Measurements from ENCODE around the gene GPC6.

GPC6 gene

DNA sequence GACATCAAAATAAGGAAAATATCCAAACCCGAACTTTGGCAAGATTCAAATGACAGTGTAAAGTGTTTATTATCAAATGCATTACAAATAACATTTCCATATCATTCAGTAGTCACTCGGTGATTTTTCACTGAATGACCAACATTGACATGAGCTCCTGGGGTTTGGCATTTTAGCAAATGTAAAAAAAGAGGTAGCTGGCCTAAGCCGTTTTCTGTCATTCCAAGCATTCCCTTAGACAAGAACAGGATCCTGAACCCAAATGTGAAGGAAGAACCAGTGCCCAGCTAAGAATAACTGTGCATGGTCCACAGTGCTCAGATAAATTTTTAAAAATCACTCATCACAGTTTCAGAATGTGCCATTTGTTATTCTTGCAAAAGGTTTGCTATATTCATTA is 327.9 kb downstream of the GPC6 start:
- Histone ChIP-seq H3K4me3 (replicated peaks; ENCODE audit: insufficient read depth, low read length) (no peak overlapping the region), H3K27me3 (ENCODE audit: insufficient read depth, poor library complexity, severe bottlenecking) (no peaks in the 10 kb centered on the region), H3K27ac (replicated peaks) (no peak overlapping the region)
- DNase-seq (ENCODE audit: low read depth in 1 of 2, low spot score in 1 of 2) = no peak
- TF ChIP-seq, protein P1, sequence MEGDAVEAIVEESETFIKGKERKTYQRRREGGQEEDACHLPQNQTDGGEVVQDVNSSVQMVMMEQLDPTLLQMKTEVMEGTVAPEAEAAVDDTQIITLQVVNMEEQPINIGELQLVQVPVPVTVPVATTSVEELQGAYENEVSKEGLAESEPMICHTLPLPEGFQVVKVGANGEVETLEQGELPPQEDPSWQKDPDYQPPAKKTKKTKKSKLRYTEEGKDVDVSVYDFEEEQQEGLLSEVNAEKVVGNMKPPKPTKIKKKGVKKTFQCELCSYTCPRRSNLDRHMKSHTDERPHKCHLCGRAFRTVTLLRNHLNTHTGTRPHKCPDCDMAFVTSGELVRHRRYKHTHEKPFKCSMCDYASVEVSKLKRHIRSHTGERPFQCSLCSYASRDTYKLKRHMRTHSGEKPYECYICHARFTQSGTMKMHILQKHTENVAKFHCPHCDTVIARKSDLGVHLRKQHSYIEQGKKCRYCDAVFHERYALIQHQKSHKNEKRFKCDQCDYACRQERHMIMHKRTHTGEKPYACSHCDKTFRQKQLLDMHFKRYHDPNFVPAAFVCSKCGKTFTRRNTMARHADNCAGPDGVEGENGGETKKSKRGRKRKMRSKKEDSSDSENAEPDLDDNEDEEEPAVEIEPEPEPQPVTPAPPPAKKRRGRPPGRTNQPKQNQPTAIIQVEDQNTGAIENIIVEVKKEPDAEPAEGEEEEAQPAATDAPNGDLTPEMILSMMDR (IDR thresholded peaks at IDR 0.05; ENCODE audit: insufficient read depth, low read length) = no peak
- TF ChIP-seq GABPA (IDR thresholded peaks at IDR 0.05; ENCODE audit: low read depth) (no peak), POLR2AphosphoS5 (IDR thresholded peaks at IDR 0.05; ENCODE audit: low read depth) (no peak), SPI1 (IDR thresholded peaks at IDR 0.05; ENCODE audit: borderline replicate concordance, low read depth) (no peak)
- TF ChIP-seq, protein P2, sequence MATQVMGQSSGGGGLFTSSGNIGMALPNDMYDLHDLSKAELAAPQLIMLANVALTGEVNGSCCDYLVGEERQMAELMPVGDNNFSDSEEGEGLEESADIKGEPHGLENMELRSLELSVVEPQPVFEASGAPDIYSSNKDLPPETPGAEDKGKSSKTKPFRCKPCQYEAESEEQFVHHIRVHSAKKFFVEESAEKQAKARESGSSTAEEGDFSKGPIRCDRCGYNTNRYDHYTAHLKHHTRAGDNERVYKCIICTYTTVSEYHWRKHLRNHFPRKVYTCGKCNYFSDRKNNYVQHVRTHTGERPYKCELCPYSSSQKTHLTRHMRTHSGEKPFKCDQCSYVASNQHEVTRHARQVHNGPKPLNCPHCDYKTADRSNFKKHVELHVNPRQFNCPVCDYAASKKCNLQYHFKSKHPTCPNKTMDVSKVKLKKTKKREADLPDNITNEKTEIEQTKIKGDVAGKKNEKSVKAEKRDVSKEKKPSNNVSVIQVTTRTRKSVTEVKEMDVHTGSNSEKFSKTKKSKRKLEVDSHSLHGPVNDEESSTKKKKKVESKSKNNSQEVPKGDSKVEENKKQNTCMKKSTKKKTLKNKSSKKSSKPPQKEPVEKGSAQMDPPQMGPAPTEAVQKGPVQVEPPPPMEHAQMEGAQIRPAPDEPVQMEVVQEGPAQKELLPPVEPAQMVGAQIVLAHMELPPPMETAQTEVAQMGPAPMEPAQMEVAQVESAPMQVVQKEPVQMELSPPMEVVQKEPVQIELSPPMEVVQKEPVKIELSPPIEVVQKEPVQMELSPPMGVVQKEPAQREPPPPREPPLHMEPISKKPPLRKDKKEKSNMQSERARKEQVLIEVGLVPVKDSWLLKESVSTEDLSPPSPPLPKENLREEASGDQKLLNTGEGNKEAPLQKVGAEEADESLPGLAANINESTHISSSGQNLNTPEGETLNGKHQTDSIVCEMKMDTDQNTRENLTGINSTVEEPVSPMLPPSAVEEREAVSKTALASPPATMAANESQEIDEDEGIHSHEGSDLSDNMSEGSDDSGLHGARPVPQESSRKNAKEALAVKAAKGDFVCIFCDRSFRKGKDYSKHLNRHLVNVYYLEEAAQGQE (IDR thresholded peaks at IDR 0.05; ENCODE audit: insufficient replicate concordance, low read depth) = no peak

DNA sequence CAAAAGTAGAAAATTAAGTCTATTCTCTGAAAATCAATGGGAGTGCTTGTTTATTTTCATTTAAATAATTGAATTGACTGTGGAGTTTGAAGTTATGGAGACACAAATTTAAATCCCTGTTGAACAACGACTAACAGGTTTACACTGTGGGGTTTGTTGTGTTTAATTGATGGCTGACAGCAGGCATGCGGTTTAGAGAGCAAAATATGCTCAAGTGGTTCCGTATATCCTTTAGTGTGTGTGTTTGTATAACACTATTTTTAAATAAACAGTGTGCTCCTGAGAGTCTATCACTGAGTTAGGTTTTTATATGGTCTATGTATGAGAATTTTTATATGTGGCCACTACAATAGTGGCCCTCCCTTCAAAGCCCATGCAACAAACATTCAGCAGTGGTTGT is 332.0 kb downstream of the GPC6 start:
- no peak for TF ChIP-seq SPI1 (IDR thresholded peaks at IDR 0.05; ENCODE audit: borderline replicate concordance, low read depth)
- TF ChIP-seq GABPA (IDR thresholded peaks at IDR 0.05; ENCODE audit: low read depth) = no peak
- no peak for TF ChIP-seq POLR2AphosphoS5 (IDR thresholded peaks at IDR 0.05; ENCODE audit: low read depth)
- TF ChIP-seq, protein P1 (IDR thresholded peaks at IDR 0.05; ENCODE audit: insufficient read depth, low read length) = no peak
- TF ChIP-seq, protein P2 (IDR thresholded peaks at IDR 0.05; ENCODE audit: insufficient replicate concordance, low read depth) = no peak
- DNase-seq (ENCODE audit: low read depth in 1 of 2, low spot score in 1 of 2) = no peak
- no peak overlapping the region for H3K4me3 ChIP-seq (replicated peaks; ENCODE audit: insufficient read depth, low read length)
- H3K27ac ChIP-seq (replicated peaks) = no peak overlapping the region
- H3K27me3 ChIP-seq (ENCODE audit: insufficient read depth, poor library complexity, severe bottlenecking) = no peaks in the 10 kb centered on the region

DNA sequence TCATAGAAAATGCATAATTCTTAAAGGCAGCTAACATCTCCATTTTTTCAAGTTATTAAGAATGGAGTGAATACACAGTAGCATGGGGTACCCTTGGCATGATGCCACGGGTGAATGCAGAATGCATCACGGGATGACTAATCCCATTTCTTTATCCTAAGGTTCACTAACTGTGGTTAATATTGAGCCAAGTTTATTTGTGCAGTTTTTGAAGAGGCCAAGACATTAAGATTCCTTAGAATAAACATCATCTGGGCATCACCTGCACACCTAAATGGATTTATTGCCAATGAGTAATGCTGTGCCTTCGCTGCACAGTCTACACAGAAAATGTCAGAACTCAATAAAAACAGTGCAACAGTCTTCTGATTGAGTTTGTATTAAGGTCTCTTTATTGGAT is 333.1 kb downstream of the GPC6 start:
- DNase-seq (ENCODE audit: low read depth in 1 of 2, low spot score in 1 of 2) = no peak
- H3K27ac ChIP-seq (replicated peaks) = no peak overlapping the region
- H3K27me3 ChIP-seq (ENCODE audit: insufficient read depth, poor library complexity, severe bottlenecking) = no peaks in the 10 kb centered on the region
- TF ChIP-seq, protein P1 (IDR thresholded peaks at IDR 0.05; ENCODE audit: insufficient read depth, low read length) = no peak
- TF ChIP-seq, protein P2 (IDR thresholded peaks at IDR 0.05; ENCODE audit: insufficient replicate concordance, low read depth) = no peak
- TF ChIP-seq POLR2AphosphoS5 (IDR thresholded peaks at IDR 0.05; ENCODE audit: low read depth) (no peak), SPI1 (IDR thresholded peaks at IDR 0.05; ENCODE audit: borderline replicate concordance, low read depth) (no peak), GABPA (IDR thresholded peaks at IDR 0.05; ENCODE audit: low read depth) (no peak)
- no peak overlapping the region for H3K4me3 ChIP-seq (replicated peaks; ENCODE audit: insufficient read depth, low read length)

Measured in HL-60 (cell line).